Right lobe of liver (tissue), 4 donors: ENCODE measurements around the gene CALY.
A peak's percentile ranks its signal among the peaks of the same experiment; 100 is the strongest.

Source experiments
- CTCF ChIP-seq, 4 donors: fragments of 200-600 bp in 3 of 4; fragments of 450-650 bp in 1 of 4; IDR thresholded peaks; one replicate each; pipeline versions ENCODE4 v1.5.1 to v1.8.0; 2016 to 2022; ENCODE audit warnings: antibody characterized with exemption in 4 of 4, mild to moderate bottlenecking in 2 of 4
- POLR2A ChIP-seq: fragments of 450-650 bp; IDR thresholded peaks from one replicate; pipeline ENCODE4 v1.6.1; 2017; ENCODE audit warnings: antibody characterized with exemption, mild to moderate bottlenecking
- donor health status: DM: no; HTN: no; CAD: no.
- donor health status: DM: no; HTN: no; CAD: no.
- donor health status: DM: no; HTN: yes; CAD: no.

GRCh38 chr10:133379152-133379800 is 42.6 kb upstream of the CALY start, which contains the start of gene PAOX:
- TF ChIP-seq POLR2A (peak; percentile 64), CTCF (IDR thresholded peaks at IDR 0.05) (no peak)
